ENCODE results near the gene OPN1MW3.
"Not testable (repeated sequence)": the region's sequence is repeated elsewhere in the genome, so short reads cannot be mapped to it uniquely, and the experiment has no call there.

GRCh38 chrX:154258711-154259110, 1.3 kb downstream of the OPN1MW3 start:
- TF ChIP-seq CTCF, POLR2A (IDR thresholded peaks at IDR 0.05): not testable (repeated sequence)

All from heart left ventricle (tissue), 13 donors.